ENCODE measurements around the gene SERPINB6.
"Not testable (repeated sequence)": the region's sequence is repeated elsewhere in the genome, so short reads cannot be mapped to it uniquely, and the experiment has no call there.

SERPINB6 gene

DNA sequence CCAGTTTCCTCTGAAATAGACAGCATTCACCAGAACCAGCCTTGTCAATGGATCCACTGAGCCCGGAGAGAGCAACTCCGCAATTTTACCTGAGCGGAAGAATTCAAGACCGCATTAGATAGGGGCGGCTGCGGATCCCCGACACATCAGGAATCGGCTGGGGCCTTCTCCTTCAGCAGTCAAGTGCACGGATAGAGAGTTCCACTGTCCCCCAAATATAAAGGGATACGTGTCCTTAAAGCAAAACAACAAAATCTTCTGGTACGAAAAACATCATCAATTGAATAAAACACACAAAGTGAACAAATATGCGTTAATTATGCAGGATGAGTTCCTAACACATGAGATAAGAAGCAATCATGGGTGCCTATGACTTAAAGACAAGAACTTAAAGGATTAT is 18.3 kb downstream of the SERPINB6 start:
- DNase-seq: no peak

DNA sequence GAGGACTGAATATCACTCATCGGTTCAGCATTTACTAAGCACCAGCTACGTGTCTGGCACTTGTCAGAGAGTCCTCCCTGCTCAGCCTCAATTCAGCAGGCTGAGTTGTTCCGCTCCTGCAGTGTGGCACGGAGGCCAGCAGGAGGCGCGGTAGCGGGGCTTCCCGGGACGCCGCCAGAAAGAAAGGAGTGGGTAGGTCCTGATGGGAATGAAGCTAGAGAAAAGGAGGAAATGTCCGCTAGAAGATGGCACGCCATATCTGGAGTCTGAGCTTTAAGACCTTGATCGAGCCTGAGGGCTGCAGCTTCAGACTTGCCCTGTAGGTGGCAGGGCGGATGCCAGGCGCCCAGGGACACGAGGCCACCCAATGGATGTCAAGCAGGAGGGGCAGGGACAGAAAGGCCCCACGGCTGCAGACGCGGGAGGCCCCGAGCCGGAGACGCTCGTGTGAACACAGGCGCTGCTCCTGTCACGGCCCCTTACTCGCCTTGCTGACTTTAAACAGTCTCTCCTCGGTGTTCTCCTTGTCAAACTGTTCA is 18.7 kb downstream of the SERPINB6 start:
- no peak for DNase-seq

DNA sequence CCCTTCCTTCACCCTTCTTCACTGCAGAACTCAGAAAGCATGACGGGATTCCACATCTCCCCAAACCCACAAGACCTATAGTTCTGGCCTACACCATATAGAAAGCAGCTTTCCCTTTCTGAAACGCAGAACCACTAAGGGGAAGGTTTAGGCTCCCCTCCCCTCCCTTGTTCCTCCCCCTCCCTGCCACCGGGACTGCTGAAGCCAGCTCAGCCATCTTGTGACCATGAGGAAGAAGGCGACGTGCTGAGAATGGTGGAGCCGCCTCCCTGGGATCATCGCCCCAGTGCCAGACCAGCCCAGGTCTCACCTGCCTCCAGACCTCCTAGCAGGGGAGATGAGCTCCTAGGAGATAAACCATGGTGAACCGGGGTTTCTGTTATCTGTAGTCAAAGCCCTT is 19.6 kb downstream of the SERPINB6 start:
- DNase-seq: no peak

DNA sequence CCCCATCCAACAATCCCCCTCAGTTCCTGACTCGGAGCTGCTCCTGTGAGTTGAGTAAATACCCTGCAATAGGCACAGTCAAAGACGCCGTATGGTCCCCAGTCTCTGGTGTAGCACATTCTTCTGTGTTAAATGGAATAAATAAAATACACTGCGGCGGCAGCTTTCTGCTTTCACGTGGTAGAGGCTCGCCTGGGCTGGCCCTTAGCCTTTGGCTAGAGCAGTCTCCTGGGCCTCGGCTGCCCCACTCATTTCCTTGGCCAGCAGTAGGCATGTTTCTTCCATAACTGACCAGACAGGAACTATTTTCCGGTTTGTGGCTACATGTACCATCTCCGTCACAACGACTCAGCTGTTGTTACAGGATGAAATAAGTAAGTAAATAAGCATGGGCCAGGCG is 20.7 kb downstream of the SERPINB6 start:
- no peak for DNase-seq

DNA sequence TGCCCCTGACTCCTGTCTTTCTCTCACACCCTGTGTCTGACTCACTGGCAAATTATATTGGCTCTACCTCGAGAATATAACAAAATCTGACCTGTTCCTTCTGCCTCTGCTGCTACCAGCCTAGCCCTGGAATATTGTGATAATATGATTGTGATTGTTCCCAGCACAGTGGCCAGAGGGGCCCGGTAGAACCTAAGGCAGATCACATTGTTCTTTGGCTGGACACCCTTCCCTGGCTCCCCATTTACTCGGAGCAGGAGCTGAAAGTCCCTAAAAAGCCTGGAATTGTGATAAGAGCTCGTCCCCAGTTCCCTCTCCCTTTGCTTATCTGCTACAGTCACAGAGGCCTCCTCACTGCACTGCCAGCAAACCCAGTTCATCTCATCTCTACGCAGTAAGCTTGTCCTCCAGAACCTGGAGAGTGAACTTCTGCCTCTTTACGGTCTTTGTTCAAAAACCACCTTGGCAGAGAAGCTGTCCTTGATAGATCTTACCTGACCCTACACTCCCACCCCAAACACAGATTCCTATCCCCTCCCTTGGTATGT is 21.8 kb downstream of the SERPINB6 start:
- DNase-seq: no peak

DNA sequence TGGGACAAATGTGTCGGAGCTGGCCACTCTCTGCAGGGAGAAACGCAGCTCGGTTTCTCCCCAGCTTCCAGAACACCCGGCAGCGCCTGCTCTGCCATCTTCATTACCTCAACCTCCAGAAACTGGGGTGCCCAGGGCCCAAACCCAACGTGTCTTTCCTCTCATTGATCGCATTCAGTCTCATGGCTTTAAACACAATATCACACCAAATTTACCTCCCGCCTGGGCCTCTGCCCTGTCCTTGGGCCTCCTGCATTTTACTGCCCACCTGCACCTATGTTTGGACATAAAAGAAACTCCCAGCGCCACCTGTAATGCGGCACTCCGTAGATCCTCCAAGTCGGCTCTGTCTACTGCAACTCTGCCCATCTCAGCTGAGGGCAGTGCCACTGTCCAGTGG is 22.2 kb downstream of the SERPINB6 start:
- DNase-seq: no peak

DNA sequence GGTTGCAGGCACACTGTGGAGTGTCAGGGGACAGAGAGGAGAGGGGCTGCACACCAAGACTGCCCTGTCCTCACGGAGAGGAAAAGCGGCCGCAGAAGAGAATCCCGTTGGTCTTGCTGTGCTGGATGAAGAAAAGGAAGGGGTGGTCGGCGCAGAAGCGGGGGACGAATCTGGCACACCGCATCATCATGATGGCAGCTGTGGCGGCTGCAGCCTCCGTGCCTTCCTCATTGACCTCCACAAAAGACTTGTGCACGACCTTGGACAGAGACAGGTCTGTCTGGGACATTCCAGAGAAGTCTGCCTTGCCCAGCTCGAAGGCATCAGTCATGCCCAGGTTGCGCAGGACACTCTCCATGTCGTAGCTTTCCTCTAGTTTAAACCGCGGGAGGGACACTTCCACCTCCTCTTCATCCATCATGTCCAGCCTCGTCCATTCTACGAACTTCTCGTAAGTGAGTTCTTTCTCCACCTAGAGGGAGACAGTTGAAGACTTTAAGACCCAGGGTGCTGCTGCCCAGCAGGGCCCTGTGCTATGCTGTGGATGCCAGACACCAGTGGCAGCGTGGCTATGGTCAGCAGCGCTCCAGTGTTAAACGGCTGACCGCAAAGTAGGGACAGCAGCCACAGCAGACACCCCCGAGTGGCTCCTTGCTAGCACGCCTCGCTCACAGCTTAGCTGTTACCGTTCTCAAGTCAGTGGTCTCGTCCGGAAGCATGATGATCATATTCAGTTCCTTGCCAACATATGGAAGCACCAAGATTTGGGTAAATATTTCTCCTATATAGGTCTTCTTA is 22.9 kb downstream of the SERPINB6 start:
- DNase-seq: no peak

DNA sequence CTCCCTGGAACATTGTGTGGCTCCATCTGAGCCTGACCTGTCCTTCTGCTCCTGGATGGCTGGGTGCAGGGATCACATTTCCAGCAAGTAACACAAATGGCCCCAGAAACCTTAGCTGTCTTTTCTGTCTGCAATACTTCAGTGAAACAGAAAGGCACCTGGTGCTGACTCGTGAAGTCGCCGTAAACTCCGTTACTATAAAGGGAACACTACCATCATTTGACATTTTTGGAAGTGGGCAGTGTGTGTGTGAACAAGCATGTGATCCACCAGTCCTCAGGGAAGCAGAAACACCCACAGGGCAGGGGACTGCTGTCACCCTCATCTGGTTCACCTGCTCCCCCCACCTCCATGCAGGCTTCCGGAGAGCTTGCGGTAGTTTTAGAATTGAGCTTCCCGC is 23.9 kb downstream of the SERPINB6 start:
- no peak for DNase-seq

DNA sequence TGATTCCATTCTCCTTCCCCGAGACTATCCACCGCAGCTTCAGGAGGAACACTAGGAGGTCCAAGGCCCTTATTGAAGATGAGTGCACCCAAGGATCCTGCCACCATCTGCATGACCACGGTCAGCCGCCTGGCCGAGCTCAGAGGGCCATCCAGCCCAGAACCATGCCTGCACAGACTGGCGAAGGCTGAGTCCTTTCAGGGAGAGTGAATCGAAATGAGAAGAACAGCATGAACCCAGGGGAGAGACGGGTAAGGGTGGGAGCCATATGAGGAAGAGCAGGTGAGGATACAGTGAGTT is 26.3 kb downstream of the SERPINB6 start:
- DNase-seq: no peak

DNA sequence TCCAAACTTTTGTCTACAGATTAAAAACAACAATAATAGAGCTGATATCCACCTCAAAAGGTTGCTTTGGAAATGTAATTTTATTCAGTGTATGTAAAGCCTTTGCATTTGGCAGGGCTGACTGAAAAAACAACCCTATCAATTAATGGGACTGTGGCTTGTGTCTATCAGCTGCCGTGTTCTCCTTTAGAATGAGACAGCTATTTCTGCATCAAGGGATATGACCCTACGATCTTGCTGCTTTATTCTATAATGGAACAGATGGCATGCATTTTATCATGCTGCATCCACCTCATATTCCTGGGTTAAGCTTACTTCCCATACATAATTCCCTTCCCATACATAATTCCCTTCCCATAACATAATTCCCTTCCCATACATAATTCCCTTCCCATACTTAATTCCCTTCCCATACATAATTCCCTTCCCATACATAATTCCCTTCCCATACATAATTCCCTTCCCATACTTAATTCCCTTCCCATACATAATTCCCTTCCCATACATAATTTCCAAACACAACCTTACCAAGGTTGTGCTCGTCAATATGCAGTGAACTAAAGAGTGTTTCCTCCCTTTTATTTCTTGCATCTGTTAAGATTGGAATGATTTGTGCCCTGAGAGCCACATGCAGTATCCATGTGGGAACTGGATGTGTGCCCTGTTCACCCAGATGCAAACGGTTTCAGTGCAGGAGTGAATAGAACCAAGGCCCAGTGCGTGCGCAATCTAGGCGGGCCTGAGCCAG is 26.8 kb downstream of the SERPINB6 start:
- no peak for DNase-seq

DNA sequence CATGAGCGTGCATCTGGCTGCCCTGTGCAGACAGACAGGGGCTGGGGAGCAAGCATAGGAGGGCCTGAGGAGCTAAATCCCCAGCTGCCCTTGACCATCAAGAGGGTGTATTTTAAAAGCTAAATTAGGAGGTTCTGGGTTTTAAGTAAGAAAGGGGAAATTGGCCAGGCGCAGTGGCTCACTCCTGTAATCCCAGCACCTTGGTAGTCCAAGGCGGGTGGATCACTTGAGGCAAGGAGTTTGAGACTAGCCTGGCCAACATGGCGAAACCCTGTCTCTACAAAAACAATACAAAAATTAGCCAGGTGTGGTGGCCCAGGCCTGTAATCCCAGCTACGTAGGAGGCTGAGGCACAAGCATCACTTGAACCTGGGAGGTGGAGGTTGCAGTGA is 27.8 kb downstream of the SERPINB6 start:
- DNase-seq: no peak

DNA sequence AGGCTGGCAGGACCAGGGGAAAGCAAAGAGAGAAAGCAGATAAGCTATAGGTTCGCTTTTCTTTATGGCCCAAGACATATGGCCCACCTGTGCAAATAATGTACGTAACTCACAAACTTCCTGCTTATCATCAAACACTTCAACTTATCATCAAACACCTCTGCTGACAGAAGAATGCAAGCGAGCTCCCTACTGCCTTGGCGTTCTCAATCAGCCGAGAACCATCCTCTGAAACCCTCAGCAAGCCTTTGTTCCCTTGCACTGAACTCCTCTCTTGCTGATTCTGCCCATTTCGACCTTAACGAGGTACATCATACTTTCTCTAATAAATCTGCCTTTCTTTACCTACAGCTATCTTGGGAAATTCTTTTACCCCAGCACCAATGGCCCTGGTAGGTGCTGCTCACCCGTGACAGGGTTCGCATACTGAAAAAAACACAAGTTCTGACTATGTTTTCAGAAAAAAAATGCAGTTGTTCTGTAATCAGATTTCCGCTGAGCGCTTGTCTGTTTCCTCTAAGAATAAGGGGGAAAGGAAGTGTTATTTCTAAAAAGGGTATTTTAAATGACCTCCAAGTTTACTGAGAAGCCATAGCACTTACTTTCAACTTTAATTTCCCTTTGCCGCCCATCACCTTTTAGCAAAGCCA is 28.3 kb downstream of the SERPINB6 start:
- DNase-seq: no peak

DNA sequence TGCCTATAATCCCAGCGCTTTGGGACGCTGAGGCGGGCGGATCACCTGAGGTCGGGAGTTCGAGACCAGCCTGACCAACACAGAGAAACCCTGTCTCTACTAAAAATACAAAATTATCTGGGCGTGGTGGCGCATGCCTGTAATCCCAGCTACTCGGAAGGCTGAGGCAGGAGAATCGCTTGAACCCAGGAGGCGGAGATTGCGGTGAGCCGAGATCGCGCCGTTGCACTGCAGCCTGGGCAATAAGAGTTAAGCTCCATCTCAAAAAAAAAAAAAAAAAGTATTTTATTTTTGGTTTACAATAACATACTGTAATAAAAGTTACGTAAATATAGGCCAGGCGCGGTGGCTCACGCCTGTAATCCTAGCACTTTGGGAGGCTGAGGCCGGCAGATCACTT is 29.3 kb downstream of the SERPINB6 start:
- DNase-seq: not testable (repeated sequence)

DNA sequence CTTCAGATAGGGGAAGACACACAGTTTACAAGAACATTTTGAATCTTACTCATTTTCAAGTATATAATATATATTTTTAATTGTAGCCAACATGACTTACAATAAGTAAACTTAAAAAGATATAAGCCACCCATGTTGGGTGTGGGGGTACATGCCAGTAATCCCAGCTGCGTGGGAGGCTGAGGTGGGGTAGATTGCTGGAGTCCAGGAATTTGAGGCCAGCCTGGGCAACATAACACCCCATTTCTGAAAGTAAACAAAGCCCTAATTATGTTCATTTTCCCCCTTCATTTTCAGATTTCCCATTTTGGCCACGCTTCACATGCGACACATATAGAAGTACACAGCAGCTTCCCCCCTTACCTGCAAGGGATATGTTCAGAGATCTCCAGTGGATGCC is 30.5 kb downstream of the SERPINB6 start:
- no peak for DNase-seq

DNA sequence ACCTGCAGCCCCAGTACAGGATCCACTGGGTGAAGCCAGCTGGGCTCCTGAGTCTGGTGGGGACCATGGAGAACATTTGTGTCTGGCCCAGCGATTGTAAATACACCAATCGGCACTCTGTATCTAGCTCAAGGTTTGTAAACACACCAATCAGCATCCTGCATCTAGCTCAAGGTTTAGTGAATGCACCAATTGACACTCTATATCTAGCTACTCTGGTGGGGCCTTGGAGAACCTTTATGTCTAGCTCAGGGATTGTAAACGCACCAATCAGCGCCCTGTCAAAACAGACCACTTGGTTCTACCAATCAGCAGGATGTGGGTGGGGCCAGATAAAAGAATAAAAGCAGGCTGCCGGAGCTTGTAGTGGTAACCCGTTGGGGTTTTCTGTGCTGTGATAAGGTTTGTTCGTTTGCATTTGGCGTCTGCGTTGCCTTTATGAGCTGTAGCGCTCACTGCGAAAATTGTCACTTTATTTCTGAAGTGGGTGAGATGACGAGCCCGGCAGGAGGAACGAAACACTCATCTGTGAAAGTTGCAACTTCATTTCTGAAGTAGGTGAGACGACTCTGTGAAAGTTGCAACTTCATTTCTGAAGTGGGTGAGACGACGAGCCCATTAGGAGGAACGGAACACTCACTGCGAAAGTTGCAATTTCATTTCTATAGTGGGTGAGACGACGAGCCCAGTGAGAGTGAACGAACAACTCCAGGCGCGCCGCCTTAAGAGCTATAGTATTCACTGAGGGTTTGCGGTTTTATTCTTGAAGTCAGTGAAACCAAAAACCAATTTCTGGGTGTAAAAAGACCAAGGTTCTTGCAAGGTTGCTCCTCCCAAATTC is 31.1 kb downstream of the SERPINB6 start:
- DNase-seq: no peak

DNA sequence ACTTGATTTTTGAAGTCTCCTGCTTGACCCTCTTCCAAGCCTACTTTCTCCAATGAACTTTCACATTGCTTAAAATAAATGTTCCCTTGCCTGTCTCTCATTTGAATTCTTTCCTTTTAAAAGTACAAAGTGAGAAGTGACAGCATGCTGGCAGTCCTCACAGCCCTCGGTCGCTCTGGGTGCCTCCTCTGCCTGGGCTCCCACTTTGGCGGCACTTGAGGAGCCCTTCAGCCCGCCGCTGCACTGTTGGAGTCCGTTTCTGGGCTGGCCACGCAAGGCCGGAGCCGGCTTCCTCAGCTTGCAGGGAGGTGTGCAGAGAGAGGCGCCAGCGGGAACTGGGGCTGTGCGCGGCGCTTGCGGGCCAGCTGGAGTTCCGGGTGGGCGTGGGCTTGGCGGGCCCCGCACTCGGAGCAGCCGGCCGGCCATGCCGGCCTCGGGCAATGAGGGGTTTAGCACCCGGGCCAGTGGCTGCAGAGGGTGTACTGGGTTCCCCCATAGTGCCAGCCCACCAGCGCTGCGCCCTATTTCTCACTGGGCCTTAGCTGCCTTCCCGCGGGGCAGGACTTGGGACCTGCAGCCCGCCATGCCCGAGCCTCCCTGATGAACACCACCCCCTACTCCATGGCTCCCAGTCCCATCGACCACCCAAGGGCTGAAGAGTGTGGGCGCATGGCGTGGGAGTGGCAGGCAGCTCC is 31.9 kb downstream of the SERPINB6 start:
- DNase-seq: no peak

DNA sequence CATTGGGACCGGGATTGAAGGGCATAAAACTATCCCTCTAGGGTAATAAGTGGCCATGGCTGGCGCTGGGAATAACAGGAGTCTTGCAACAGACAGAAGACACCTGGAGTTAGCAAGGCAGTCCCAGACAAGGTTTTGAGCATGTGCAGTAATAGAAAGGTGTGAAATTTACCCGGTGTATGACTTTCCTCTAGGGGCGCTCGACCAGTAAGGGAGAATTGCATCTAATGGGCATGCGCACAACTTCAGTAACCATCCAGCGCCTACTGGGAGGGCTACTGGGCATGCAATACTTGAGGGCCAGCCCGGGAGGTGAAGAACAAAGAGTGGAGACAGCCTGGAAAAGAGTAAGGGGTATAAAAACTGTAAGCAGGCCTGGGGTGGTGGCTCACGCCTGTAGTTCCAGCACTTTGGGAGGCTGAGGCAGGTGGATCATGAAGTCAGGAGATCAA is 32.7 kb downstream of the SERPINB6 start:
- DNase-seq: no peak

DNA sequence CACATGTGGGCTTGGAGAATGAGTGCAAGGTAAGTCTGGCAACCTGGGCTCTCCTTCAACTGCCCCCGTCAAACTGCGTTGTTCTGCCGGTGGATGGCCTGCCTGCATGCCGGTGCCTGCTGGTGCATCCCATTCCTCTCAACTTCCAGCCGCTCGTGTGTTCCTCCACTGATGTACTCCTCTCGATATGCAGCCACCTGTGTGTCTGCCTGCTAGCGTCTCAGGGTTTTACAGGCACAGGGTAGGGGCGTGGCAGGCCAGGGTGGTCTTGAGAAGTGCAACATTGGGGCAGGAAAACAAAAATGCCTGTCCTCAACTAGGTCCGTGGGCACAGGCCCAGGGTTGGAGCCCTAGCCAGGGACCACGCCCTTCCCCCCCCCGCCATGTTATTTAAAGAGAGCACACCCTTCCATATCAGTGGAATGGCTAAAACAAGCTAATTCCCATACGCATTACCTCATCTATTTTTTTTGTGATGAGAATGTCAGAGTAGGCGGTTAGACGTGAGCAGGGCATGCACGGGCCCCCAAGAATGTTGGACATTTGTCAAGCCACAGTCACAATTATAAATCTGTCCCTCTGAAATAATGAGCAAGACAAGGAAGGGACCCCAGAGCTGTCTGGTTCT is 33.2 kb downstream of the SERPINB6 start:
- DNase-seq: no peak

DNA sequence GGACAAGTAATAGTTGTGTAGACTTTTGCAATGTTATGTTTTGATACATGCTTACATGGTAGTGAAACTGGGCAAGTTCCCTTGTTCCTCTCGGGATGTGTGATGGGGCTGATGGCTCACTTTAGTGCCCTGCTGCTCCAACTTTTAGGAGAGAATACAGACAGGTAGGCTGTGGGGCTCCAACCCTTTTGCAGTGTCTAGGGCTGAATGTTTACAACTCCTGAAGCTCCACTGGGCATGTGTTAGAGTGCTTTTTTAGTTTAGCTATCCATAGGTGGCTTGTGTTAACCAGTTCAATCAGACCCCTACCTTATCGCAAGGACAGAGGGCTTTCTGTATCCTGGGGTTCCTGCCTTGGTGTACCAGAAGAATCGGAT is 33.8 kb downstream of the SERPINB6 start:
- no peak for DNase-seq

DNA sequence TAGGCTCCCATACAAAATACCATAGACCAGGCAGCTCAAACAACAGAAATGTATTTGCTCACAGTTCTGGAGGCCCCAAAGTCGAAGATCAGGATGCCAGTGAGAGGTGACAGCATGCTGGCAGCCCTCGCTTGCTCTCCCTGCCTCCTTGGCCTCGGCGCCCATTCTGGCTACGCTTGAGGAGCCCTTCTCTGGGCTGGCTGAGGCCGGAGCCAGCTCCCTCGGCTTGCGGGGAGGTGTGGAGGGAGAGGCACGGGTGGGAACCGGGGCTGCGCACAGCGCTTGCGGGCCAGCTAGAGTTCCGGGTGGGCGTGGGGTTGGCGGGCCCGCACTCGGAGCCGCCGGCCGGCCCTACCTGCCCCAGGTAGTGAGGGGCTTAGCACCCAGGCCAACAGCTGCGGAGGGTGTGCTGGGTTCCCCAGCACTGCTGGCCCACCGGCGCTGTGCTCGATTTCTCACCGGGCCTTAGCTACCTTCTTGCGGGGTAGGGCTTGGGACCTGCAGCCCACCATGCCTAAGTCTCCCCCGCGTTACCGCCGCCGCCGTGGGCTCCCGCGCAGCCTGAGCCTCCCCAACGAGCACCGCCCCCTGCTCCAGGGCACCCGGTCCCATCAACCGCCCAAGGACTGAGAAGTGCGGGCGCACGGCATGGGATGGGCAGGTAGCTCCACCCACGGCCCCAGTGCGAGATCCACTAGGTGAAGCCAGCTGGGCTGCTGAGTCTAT is 35.6 kb downstream of the SERPINB6 start:
- no peak for DNase-seq

DNA sequence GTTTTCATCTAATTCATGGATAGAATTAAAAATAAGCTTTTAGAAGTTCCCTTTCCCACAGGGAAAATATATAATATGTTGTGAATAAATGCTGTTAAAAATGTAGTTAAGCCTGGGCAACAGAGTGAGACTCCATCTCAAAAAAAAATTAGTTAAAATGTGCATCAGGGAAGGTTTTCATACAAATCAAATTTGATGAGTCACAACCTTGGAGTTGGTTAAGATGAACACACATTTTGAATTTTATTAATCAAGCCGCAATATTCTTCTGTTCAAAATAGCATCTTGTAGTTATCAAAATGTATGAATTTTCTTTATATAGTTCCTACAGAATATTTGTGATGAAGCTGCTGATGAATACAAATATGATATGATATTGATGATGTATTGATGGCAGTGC is 37.3 kb downstream of the SERPINB6 start:
- DNase-seq: no peak

Data from NCI-H1048 (cell line).